ENCODE results near the gene ZNF268. TPM values are rescaled to one million over a fixed set of nuclear protein-coding genes. Genes with fewer than 3 reads are reported as not detected.

ZNF268 gene
- polyA plus RNA-seq (ENCODE audit: insufficient read length): 10.2 TPM

DNA sequence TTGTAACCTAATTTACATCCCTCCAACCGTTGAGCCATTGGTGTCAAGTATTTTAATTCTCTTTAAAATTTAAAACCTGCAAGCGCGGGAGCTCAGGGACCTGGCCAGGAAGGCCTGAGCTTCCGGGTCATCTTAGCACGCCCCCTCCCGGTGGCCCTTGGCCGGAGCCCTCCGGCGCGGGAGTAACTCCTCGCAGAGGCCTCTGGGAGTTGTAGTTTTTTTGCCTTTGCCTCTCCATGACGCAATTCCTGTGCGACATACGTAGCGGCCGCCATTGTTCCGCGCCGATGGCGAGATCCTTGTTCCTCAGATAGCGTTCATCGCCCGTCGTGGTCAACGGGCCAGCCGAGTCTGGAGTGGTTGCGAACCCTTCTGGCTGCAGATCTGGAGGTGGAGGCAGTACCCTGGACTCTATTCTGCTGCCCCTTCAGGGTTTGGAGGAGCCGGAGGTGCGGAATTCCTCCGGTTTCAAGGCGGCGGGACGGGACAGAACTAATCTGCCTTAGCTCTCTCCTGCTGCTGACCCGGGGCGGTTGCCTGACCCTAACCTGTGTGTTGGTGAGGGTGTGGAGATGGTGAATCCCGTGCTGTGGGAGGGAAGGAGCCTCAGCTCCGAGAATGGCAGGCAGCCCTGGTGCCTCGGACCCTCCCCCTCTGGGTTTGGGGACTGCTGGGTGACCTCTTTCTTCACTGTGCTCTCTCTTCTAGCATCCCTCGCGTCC lies at the start of gene ZNF268:
Gene ZNF268 (plus strand): TSS at position 258 of the 722 bp plus-strand sequence. CDS start 503 bp downstream, outside the sequence.
- DNase-seq: peak; percentile 91

- no peak for DNase-seq
Measured at GRCh38 chr12:133135747-133136146, 45.5 kb upstream of the ZNF268 start.

DNA sequence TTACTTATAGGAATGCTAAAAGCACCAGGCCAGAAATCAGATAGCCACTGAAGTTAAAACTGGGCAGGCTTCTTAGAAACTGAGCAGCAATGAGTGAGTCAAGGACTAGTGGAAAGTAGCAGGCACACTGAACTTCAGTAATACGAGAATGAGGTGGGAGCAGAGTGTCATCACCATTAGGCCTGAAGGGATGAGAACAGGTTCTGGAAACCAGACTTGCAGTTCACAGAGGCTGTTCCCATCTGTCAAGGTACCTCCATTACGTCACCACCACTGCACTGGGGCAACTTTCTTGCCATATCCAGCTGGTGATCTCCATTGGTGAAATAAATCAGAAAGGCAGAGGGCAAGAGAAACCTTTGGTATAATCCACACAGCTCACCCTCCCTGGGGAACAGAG lies 35.3 kb upstream of the ZNF268 start:
- DNase-seq: no peak

- DNase-seq: no peak
Measured at GRCh38 chr12:133156125-133156690, 25.1 kb upstream of the ZNF268 start.

DNA sequence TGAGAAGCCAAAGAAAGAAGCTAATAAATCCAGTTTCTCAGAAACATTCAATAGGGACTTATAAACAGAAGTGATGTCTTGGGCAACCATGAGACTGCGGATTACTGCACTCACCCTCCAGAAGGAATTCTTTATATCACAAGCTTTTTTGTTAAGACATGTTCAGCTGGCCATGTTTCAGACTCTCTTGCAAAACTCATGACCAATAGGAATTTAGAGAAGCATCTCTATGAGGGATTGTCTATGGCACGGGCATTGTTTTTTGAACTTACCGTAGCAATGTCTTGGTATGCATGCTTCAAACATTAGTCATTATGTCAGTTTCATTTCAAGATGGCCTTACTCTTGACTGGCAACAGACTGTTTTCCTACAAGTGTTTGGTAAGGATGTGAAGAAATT lies 15.5 kb upstream of the ZNF268 start:
- no peak for DNase-seq

- no peak for DNase-seq
Measured at GRCh38 chr12:133172491-133172890, 8.8 kb upstream of the ZNF268 start.

GRCh38 chr12:133174901-133175300 lies 6.4 kb upstream of the ZNF268 start:
- DNase-seq: no peak

DNA sequence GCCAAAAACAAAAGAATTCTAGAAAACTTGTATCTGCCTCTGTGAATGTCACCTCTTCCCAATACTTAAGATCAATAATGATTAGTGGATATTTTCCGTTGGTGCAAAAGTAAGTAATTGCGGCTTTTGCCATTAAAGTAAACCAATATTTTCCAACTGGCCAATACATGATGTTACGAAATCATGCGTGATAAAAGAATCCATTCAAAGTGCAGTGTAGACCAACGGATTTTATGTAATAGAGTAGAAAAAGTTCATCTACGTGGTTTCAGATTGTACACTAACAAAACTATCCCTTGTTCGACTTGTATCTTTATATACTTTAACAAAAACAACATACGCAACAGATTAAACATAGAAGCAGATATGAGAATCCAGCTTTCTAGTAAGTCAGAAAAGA lies 626 bp upstream of the ZNF268 start:
- no peak for DNase-seq

DNA sequence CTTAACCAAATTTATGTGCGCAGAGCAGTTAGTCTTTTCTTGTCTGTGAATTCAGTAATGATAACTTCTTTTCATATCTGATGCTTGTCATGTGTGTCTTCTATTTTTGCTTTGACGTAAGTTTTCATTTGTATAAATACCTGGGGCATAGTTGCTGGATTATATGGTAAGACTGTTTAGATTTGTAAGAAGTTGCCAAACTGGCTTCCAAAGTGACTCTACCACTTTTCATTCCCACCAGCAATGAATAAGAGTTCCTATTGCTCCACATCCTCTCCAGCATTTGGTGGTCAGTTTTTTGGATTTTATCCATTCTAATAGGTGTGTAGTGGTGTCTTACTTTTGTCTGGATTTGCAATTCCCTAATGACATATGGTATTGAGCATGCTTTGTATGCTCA lies 8.9 kb downstream of the ZNF268 start:
- no peak for DNase-seq

DNA sequence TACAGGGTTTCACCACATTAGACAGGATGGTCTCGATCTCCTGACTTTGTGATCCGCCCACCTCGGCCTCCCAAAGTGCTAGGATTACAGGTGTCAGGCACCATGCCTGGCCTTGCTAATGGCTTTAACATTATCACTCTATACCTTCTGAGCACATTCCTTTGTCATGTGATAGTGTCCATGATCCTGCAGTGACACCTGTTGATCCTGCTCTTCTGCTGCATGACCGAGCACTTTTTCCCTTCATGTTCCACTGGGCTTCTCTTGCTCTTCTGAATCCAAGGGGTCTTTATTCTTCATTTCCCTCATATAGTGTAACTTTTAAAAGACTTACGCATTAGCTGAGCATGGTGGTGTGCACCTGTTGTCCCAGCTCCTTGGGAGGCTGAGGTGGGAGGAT lies 11.6 kb downstream of the ZNF268 start:
- no peak for DNase-seq

GRCh38 chr12:133201888-133202287 lies 20.6 kb downstream of the ZNF268 start:
- no peak for DNase-seq

DNA sequence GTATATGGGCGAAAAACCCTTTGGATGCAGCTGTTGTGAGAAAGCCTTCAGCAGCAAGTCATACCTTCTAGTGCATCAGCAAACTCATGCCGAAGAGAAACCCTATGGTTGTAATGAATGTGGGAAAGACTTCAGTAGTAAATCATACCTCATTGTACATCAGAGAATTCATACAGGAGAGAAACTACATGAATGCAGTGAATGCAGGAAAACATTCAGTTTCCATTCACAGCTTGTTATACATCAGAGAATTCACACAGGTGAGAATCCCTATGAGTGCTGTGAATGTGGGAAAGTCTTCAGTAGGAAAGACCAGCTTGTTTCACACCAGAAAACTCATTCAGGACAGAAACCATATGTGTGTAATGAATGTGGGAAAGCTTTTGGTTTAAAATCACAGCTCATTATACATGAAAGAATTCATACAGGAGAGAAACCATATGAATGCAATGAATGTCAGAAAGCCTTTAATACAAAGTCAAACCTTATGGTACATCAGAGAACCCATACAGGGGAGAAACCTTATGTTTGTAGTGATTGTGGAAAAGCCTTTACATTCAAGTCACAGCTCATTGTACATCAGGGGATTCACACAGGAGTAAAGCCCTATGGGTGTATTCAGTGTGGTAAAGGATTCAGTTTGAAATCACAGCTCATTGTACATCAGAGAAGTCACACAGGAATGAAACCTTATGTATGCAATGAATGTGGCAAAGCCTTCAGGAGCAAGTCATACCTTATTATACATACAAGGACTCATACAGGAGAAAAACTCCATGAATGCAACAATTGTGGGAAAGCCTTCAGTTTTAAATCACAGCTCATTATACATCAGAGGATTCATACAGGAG lies 21.4 kb downstream of the ZNF268 start:
- DNase-seq: no peak

DNA sequence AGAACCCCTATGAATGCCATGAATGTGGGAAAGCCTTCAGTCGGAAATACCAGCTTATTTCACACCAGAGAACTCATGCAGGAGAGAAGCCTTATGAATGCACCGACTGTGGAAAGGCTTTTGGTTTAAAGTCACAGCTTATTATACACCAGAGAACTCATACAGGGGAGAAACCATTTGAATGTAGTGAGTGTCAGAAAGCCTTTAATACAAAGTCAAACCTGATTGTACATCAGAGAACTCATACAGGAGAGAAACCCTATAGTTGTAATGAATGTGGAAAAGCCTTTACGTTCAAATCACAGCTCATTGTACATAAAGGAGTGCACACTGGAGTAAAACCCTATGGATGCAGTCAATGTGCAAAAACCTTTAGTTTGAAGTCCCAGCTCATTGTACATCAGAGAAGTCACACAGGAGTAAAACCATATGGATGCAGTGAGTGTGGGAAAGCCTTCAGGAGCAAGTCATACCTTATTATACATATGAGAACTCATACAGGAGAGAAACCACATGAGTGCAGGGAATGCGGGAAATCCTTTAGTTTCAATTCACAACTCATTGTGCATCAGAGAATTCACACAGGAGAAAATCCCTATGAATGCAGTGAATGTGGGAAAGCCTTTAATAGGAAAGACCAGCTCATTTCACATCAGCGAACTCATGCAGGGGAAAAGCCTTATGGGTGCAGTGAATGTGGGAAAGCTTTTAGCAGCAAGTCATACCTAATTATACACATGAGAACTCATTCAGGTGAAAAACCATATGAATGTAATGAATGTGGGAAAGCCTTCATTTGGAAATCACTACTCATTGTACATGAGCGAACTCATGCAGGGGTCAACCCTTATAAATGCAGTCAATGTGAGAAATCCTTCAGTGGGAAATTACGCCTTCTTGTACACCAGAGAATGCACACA lies 22.3 kb downstream of the ZNF268 start:
- no peak for DNase-seq

- no peak for DNase-seq
Measured at GRCh38 chr12:133204264-133204603, 22.9 kb downstream of the ZNF268 start.

DNA sequence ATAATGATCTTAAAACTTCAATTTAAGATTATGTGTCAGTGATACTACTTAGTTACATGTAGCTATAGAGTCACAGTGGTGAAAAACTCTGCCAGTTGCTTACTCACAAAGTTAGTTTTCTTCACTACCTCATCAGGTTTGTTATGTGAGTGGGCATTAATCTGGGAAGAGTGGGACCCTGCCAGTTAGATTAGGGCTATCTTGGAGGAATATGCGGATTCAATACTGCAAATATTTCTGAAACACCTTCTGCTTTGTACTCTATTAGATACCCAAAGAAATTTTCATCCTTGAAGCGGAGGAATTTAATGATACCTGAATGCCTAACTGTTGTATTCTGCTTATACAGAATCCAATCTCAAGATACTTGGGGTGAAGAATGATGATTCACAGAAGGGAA lies 25.1 kb downstream of the ZNF268 start:
- no peak for DNase-seq

DNA sequence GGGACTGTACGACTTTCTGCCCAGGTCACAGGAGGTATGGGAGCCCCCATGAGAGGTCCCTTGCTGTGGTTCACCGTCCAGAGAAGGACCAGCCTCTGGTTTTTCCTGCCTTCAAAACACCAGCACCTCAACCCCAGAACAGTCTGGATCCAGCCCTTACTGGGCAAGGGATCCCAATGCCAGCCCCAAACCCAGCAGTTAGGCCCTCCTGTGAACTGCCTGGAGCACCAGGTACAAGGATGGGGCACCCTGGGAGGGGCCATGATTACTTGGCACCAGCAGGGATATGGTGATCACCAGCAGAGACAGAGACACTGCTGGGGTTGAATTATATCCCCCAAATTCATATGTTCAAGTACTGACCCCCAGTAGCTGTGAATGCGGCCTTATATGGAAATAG lies 34.4 kb downstream of the ZNF268 start:
- no peak for DNase-seq

- no peak for DNase-seq
Measured at GRCh38 chr12:133217219-133217618, 35.9 kb downstream of the ZNF268 start.

DNA sequence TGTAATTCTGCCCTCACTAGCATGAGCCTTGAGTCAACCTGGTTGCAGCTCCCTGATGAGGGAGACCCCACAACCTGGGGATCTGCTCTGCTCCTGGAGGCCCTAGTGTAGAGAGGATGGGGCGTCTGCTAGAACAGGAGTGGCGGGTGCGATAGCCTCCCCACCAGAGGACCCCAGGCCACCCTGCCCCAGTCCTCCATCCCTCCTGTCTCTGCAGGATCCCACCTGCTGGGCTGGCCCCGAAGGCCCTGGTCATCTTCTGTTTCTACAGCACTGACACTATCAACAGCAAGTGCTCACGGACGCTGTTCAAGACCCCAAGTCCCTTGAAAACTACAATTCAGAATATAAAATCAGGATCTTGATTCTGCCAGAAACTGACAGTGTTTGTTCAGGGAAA lies 39.2 kb downstream of the ZNF268 start:
- DNase-seq: no peak

DNA sequence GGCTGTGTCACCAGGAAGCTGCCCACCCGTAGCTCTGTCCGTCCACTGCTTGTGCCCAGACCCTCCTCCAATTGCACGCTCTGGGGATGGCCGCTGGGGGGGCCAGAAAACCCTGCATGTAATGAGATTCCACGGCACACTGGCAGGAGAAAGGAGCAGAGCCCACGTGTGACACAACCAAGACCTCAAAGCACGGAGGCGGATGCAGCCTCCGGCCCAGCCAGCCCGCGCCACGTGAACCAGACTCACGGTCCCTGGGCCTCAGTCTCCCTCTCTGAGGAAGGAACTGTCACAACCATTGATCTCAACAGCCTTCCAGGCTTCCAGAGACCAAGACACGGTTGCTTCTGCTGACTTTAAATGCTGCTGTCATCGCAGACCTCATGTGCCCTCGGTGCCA lies 39.9 kb downstream of the ZNF268 start:
- DNase-seq: no peak

DNA sequence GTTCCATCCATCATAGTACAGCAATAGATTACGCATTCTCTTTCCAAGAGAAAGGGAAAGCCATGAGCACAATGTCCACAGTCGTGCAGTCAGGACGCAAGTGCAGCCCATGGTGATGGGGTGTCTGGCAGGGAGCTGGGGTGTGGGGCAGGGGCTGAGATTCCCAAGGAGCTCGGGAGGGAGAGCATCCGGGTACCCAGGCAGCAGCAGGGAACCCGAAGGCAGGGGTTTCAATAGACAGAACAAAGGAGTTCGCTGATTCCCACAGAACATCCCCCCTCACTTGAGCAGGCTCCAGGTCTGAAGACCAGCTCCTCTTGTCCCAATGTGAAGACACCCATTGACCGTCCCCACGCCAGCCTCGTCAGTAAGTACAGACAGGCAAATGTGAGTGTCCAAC lies 40.9 kb downstream of the ZNF268 start:
- DNase-seq: no peak

GRCh38 chr12:133225527-133225926 lies 44.2 kb downstream of the ZNF268 start:
- DNase-seq: no peak

GRCh38 chr12:133226690-133227089 lies 45.4 kb downstream of the ZNF268 start:
- DNase-seq: no peak
